B cell (primary cell): ENCODE results near the gene PLAU. TPM values are rescaled to one million over a fixed set of nuclear protein-coding genes. Genes with fewer than 3 reads are reported as not detected.

ENCODE experiments used
- ATAC-seq: fragments of 200-7000 bp; cut with Tn5 transposase; one replicate; pipeline ENCODE4 v1.10.0; 2021; ENCODE audit warnings: low read depth, mild to moderate bottlenecking, moderate number of reproducible peaks, moderate library complexity
- CTCF ChIA-PET: fragments of 350-600 bp; sonication (Branson Sonifier 250); formaldehyde crosslinking; loops from one replicate; lab custom pipeline; 2021; ENCODE audit warnings: antibody characterized with exemption, inconsistent platforms; lab: Charles Lee
- POLR2A ChIA-PET: fragments of 350-600 bp; sonication (Branson Sonifier 250); formaldehyde crosslinking; loops from one replicate; lab custom pipeline; 2021; ENCODE audit warnings: antibody characterized with exemption; lab: Charles Lee
- DNase-seq: peaks from one replicate; pipeline ENCODE4 v3.0.0; 2013
- H2AFZ ChIP-seq: 2 replicates; pipeline ENCODE4 v1.6.1; 2012; ENCODE audit warnings: mild to moderate bottlenecking, low read depth, low read length; ENCODE audit not compliant: insufficient read depth, poor library complexity, severe bottlenecking
- H3K27ac ChIP-seq, 2 donors: 1 replicate in 1 of 2; 2 replicates in 1 of 2; pipeline ENCODE4 v1.5.1; 2012 to 2013; ENCODE audit warnings: low read length in 2 of 2, mild to moderate bottlenecking in 2 of 2, moderate library complexity in 1 of 2
- H3K27me3 ChIP-seq, 4 experiments: fragments of 200-600 bp in 1 of 4; sonication (generic) in 1 of 4; replicated peaks in 1 of 4; 1 replicate in 2 of 4; 2 replicates in 2 of 4; pipeline versions ENCODE4 v1.6.1 to v1.7.0; 2013 to 2016; ENCODE audit warnings: low read length in 3 of 4, mild to moderate bottlenecking in 2 of 4, mixed read lengths in 1 of 4, moderate library complexity in 1 of 4; ENCODE audit not compliant: insufficient read depth in 4 of 4, control insufficient read depth in 3 of 4; ENCODE audit errors: control extremely low read depth in 1 of 4
- H3K36me3 ChIP-seq, 2 experiments: replicated peaks in 1 of 2; 1 replicate in 1 of 2; 2 replicates in 1 of 2; pipeline versions ENCODE4 v1.6.1 to v1.7.1; 2013; ENCODE audit warnings: low read length in 1 of 2; ENCODE audit not compliant: insufficient read depth in 2 of 2, control insufficient read depth in 1 of 2; ENCODE audit errors: control extremely low read depth in 1 of 2, extremely low read depth in 1 of 2
- H3K4me1 ChIP-seq, 2 donors: fragments of 200-600 bp in 1 of 2; sonication (generic) in 1 of 2; 1 replicate in 1 of 2; 2 replicates in 1 of 2; pipeline versions ENCODE4 v1.5.1 to v1.6.1; 2013 to 2017; ENCODE audit warnings: low read length in 2 of 2; ENCODE audit not compliant: control insufficient read depth in 2 of 2, insufficient read depth in 2 of 2
- H3K4me2 ChIP-seq: replicated peaks from 2 replicates; pipeline ENCODE3; 2012; ENCODE audit warnings: mild to moderate bottlenecking, low read depth, low read length; ENCODE audit not compliant: poor library complexity, severe bottlenecking
- H3K4me3 ChIP-seq, 5 experiments: fragments of 200-600 bp in 1 of 5; sonication (generic) in 1 of 5; 1 replicate in 3 of 5; 2 replicates in 2 of 5; pipeline versions ENCODE4 v1.5.1 to v1.7.0; 2011 to 2016; ENCODE audit warnings: low read length in 4 of 5, mild to moderate bottlenecking in 4 of 5, low read depth in 2 of 5, control low read depth in 1 of 5, moderate library complexity in 1 of 5; ENCODE audit not compliant: insufficient read depth in 1 of 5; ENCODE audit errors: control extremely low read depth in 1 of 5, extremely low read depth in 1 of 5
- H3K79me2 ChIP-seq: fragments of 200-600 bp; sonication (generic); one replicate; pipeline ENCODE4 v1.6.0; 2016; ENCODE audit warnings: low read length; ENCODE audit not compliant: control insufficient read depth, insufficient read depth
- H3K9ac ChIP-seq: fragments of 200-600 bp; sonication (generic); 2 replicates; pipeline ENCODE4 v1.6.1; 2017; ENCODE audit warnings: mild to moderate bottlenecking, low read length, moderate library complexity
- H3K9me3 ChIP-seq, 3 donors: one replicate each; pipeline versions ENCODE4 v1.6.1 to v1.7.1; 2013; ENCODE audit warnings: low read length in 2 of 3; ENCODE audit not compliant: control insufficient read depth in 2 of 3, insufficient read depth in 1 of 3; ENCODE audit errors: control extremely low read depth in 1 of 3
- H4K20me1 ChIP-seq: 2 replicates; pipeline ENCODE4 v1.6.0; 2012; ENCODE audit warnings: mild to moderate bottlenecking, low read length; ENCODE audit not compliant: insufficient read depth, control insufficient read depth, poor library complexity, severe bottlenecking
- H3K27ac Mint-ChIP-seq: one replicate; pipeline ENCODE4 v1.8.0; 2021; ENCODE audit warnings: mixed read lengths
- H3K27me3 Mint-ChIP-seq: one replicate; pipeline ENCODE4 v1.8.0; 2021; ENCODE audit warnings: mixed read lengths
- H3K4me1 Mint-ChIP-seq: one replicate; pipeline ENCODE4 v1.8.0; 2021; ENCODE audit warnings: mixed read lengths
- H3K4me3 Mint-ChIP-seq: one replicate; pipeline ENCODE4 v1.8.0; 2021; ENCODE audit warnings: mixed read lengths
- H3K9me3 Mint-ChIP-seq: one replicate; pipeline ENCODE4 v1.8.0; 2022; ENCODE audit warnings: mixed read lengths; ENCODE audit not compliant: insufficient read depth
- EZH2 ChIP-seq: IDR thresholded peaks from 2 replicates; pipeline ENCODE4 v1.6.1; 2012; ENCODE audit warnings: borderline replicate concordance, low read depth, mild to moderate bottlenecking, moderate library complexity, low read length; ENCODE audit not compliant: insufficient read depth, poor library complexity, severe bottlenecking
- WGBS: methylation state at CpG from one replicate; pipeline ENCODE4 v1.1.5; 2013; ENCODE audit warnings: missing lambda C conversion rate; ENCODE audit not compliant: insufficient coverage; 5-methylcytosine and 5-hydroxymethylcytosine counted together
- intact Hi-C: fragments of 100-400 bp; cut with micrococcal nuclease; formaldehyde crosslinking; loops from one replicate; pipeline ENCODE4 v1.10.0; 2022
- polyA plus RNA-seq: library from polyadenylated mRNA; depleted of rRNA; stranded (reverse); fragments of >200 nt; gene quantifications from 2 replicates; pipeline ENCODE4 v1.2.3, GENCODE V29; 2012
- total RNA-seq, 2 donors: library from RNA; stranded (reverse); fragments of 120-200 nt in 1 of 2; gene quantifications; 1 replicate in 1 of 2; 2 replicates in 1 of 2; pipeline versions ENCODE4 v1.2.3 to v1.2.4, GENCODE V29; 2013 to 2022
- TF ChIP-seq, protein P1 (sequence below): fragments of 200-600 bp; IDR thresholded peaks from one replicate; pipeline ENCODE4 v1.8.0; 2022; ENCODE audit warnings: antibody characterized with exemption, mild to moderate bottlenecking

The PLAU gene
- total and polyA plus RNA-seq, 2 donors (not counting 1 experiment from before 2014, with no cell fraction given): 0.04 TPM; not detected in 1

DNA sequence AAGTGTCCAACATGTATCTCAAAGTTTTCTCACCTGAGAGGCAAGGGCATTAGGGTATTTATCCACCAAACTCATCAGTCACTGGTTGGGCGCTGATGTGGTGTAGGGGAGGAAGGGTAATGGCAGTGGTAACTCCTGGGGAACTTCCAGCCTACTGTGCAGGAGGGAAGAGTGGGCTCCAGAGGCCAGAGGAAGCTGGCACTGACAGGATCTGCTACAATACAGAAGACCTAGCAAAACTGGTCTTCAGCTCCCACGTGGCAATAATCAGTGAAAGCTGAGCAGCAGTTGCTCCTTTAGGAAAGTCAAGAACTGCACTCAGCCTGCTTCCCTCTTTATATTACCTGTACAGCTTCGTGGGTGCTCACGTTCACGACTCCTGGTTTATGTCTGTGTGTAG lies 19.4 kb upstream of the PLAU start:
- TF ChIP-seq, protein P1, sequence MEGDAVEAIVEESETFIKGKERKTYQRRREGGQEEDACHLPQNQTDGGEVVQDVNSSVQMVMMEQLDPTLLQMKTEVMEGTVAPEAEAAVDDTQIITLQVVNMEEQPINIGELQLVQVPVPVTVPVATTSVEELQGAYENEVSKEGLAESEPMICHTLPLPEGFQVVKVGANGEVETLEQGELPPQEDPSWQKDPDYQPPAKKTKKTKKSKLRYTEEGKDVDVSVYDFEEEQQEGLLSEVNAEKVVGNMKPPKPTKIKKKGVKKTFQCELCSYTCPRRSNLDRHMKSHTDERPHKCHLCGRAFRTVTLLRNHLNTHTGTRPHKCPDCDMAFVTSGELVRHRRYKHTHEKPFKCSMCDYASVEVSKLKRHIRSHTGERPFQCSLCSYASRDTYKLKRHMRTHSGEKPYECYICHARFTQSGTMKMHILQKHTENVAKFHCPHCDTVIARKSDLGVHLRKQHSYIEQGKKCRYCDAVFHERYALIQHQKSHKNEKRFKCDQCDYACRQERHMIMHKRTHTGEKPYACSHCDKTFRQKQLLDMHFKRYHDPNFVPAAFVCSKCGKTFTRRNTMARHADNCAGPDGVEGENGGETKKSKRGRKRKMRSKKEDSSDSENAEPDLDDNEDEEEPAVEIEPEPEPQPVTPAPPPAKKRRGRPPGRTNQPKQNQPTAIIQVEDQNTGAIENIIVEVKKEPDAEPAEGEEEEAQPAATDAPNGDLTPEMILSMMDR: no peak
- no peak for TF ChIP-seq EZH2
- DNase-seq: no peak
- Histone ChIP-seq H3K4me2 (no peak overlapping the region), H3K79me2 (no peaks in the 10 kb centered on the region), H3K4me3 (no peak overlapping the region), H4K20me1 (no peaks in the 10 kb centered on the region), H3K27me3 (peaks cover 0 to 4% (median 0%) of the 10 kb centered on the region in 4 experiments), H3K36me3 (no peaks in the 10 kb centered on the region), H3K27ac (no peak overlapping the region), H2AFZ (no peak overlapping the region), H3K9me3 (no peaks in the 10 kb centered on the region), H3K4me1 (peaks cover 4 to 16% of the 10 kb centered on the region in 2 donors), H3K9ac (no peak overlapping the region)
- no peak overlapping the region for H3K27ac Mint-ChIP-seq
- H3K27me3 Mint-ChIP-seq: no peaks in the 10 kb centered on the region
- H3K4me1 Mint-ChIP-seq: peaks cover 5% of the 10 kb centered on the region
- intact Hi-C loops: no loop called here
- POLR2A ChIA-PET: no interaction called here
- H3K4me3 Mint-ChIP-seq: no peak overlapping the region
- no peak for ATAC-seq
- no peaks in the 10 kb centered on the region for H3K9me3 Mint-ChIP-seq
- CTCF ChIA-PET: interaction anchor here (0.6 to 10.7 kb wide), 7 partner anchors 12 to 1263 kb away, joined by 3 to 261 read pairs (median 6); no protein-coding TSS in a partner anchor
- WGBS: 100% methylated on average over 1 of the region's 5 CpGs

DNA sequence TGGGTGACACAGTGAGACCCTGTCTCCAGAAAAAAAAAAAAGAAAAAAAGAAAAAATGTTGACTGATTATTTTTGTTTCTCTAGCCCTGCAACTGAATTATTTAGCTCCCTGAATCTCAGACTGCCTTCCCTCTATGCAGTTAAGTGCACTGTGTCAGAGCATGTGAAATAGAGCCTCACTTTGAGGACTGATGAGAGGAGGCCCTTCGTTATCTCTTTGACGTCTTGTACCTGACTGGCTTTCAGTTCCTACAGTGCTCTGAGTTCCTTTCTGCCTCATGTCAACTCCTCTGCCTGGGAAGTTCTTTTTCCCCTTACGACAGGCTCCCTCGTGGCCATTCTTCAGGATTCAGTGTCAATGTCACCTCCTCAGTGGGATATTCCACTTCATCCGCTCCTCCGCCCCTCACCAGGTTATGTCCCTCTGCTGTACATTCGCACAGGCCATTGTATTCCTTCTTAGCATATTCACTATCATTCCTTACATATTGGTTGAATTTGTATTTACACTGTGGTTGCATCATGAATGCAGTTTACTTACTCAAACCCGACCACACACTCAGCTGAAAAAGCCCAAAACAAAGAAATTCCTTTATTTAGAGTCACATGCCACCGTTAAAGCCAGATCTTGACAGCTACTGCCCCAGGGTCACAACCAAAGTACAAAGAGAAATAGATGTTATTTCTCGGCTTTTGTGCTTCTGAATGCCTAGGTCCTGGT lies 18.5 kb upstream of the PLAU start:
- Mint-ChIP-seq H3K27me3 (no peaks in the 10 kb centered on the region), H3K4me3 (no peak overlapping the region), H3K4me1 (peaks cover 5% of the 10 kb centered on the region), H3K27ac (no peak overlapping the region), H3K9me3 (no peaks in the 10 kb centered on the region)
- no peaks in the 10 kb centered on the region for H4K20me1 ChIP-seq
- no peaks in the 10 kb centered on the region for H3K9me3 ChIP-seq
- intact Hi-C loops: no loop called here
- H3K79me2 ChIP-seq: no peaks in the 10 kb centered on the region
- no peak overlapping the region for H3K4me3 ChIP-seq
- H3K27me3 ChIP-seq: peaks cover 0 to 4% (median 0%) of the 10 kb centered on the region in 4 experiments
- H3K27ac ChIP-seq: no peak overlapping the region
- H3K36me3 ChIP-seq: no peaks in the 10 kb centered on the region
- no peak overlapping the region for H3K9ac ChIP-seq
- ATAC-seq (no peak), DNase-seq (no peak)
- CTCF ChIA-PET: interaction anchor here (0.6 to 10.7 kb wide), 7 partner anchors 13 to 1262 kb away, joined by 3 to 261 read pairs (median 11); no protein-coding TSS in a partner anchor
- peaks cover 4 to 16% of the 10 kb centered on the region in 2 donors for H3K4me1 ChIP-seq
- no peak overlapping the region for H2AFZ ChIP-seq
- POLR2A ChIA-PET: no interaction called here
- 82% methylated on average over 8 of the region's 10 CpGs for WGBS
- H3K4me2 ChIP-seq: no peak overlapping the region
- TF ChIP-seq, protein P1: no peak
- no peak for TF ChIP-seq EZH2
